ENCODE data around the gene ADCY4.

DNA sequence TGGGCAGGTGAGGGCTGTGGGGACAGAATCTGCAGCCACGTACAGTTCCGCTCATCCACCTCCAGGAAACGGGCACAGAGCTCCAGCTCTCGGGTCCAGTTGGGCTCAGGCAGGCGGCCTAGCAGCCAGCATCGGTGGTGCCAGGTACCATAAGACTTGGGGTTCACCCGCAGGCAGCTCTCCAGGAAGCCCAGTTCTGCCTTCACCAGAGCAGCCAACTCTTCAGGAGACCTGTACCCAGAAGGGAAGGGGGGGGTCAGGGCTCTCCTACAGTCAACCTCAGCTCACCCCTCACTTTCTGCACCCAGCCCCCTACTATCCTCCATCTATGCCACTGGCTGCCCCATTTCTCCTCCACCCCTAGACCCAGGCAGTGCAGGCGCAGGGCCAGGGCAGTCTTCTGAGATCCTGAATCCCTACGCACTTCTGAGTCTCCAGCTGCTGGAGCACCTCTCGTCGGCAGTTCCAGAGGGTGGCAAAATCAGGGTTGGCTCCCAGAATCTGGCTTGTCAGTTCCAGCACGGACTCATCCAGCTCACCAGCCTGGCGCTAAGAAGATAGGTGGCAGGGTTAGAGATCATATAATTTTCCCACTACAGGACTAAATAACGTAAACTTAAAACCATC, 64.8 kb downstream of the ADCY4 start:
- TF ChIP-seq EZH2 (IDR thresholded peaks at IDR 0.05; ENCODE audit: borderline replicate concordance, insufficient read depth, low read depth, low read length, poor library complexity, severe bottlenecking): no peak
- TF ChIP-seq, protein P1, sequence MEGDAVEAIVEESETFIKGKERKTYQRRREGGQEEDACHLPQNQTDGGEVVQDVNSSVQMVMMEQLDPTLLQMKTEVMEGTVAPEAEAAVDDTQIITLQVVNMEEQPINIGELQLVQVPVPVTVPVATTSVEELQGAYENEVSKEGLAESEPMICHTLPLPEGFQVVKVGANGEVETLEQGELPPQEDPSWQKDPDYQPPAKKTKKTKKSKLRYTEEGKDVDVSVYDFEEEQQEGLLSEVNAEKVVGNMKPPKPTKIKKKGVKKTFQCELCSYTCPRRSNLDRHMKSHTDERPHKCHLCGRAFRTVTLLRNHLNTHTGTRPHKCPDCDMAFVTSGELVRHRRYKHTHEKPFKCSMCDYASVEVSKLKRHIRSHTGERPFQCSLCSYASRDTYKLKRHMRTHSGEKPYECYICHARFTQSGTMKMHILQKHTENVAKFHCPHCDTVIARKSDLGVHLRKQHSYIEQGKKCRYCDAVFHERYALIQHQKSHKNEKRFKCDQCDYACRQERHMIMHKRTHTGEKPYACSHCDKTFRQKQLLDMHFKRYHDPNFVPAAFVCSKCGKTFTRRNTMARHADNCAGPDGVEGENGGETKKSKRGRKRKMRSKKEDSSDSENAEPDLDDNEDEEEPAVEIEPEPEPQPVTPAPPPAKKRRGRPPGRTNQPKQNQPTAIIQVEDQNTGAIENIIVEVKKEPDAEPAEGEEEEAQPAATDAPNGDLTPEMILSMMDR (IDR thresholded peaks at IDR 0.05): no peak

Measured in B cell (primary cell).